ENCODE results near the gene NEUROD4.

DNA sequence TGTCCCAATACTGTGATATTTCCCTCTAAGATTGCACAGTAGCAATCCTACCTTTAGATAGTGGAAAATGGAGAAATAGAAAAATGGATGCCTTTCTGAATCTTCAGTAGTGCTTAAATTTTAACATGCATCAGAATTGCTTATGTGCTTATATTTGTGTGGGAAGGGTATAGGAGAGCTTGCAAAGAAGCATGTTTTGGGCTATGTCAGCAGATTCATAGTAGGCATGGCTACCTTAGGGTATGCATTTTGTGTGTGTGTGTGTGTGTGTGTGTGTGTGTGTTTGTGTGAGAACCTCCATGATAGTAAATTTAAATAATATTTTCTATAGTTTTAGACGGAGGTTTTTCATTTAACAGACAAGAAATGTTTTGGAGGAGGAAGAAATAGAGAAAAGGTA is 38.3 kb downstream of the NEUROD4 start:
- TF ChIP-seq CTCF (optimal IDR thresholded peaks at IDR 0.05 in 1 of 3, IDR thresholded peaks at IDR 0.05 in 1 of 3, conservative IDR thresholded peaks at IDR 0.05 in 1 of 3; ENCODE audit: extremely low read depth in 1 of 3, insufficient read depth in 2 of 3, low read length in 3 of 3) (no peak), EZH2 (IDR thresholded peaks at IDR 0.05; ENCODE audit: low read length) (no peak)
